Caco-2 (cell line): Measurements from ENCODE around the gene FAAP20. TPM values are rescaled to one million over a fixed set of nuclear protein-coding genes. Genes with fewer than 3 reads are reported as not detected.

Experiments
- BruUV-seq: library from RNA; stranded (reverse); fragments of 400-500 nt; replicated peaks from 2 replicates; lab custom pipeline; 2021; lab: Mats Ljungman, UMichigan
- CTCF ChIA-PET: fragments of 300-600 bp; sonication (Branson Sonifier 250); formaldehyde crosslinking; loops from one replicate; lab custom pipeline; 2022; ENCODE audit warnings: antibody characterized with exemption; lab: Charles Lee
- POLR2A ChIA-PET: fragments of 300-600 bp; sonication (Branson Sonifier 250); formaldehyde crosslinking; loops from one replicate; lab custom pipeline; 2022; ENCODE audit warnings: antibody characterized with exemption; lab: Charles Lee
- DNase-seq, 2 experiments: peaks; one replicate each; pipeline versions ENCODE4 v3.0.0 to v3.0.0-alpha.2; 2020 to 2022
- H3K27me3 ChIP-seq: replicated peaks from 2 replicates; pipeline ENCODE4 v1.6.0; 2011; ENCODE audit warnings: low read length; ENCODE audit not compliant: control insufficient read depth, insufficient read depth
- H3K36me3 ChIP-seq: 2 replicates; pipeline ENCODE4 v1.5.1; 2011; ENCODE audit warnings: low read length; ENCODE audit not compliant: control insufficient read depth, insufficient read depth
- H3K4me1 ChIP-seq: fragments of 250-450 bp; sonication (Bioruptor Pico); 2 replicates; pipeline ENCODE4 v1.5.1; 2020; ENCODE audit warnings: mild to moderate bottlenecking
- H3K4me3 ChIP-seq: 2 replicates; pipeline ENCODE4 v1.5.1; 2011; ENCODE audit warnings: low read depth, mild to moderate bottlenecking, control low read depth, low read length
- H3K9me3 ChIP-seq: fragments of 250-450 bp; sonication (Bioruptor Pico); 2 replicates; pipeline ENCODE4 v1.5.1; 2020; ENCODE audit warnings: mild to moderate bottlenecking, moderate library complexity
- H3K27ac Mint-ChIP-seq: one replicate; pipeline ENCODE4 v1.8.0; 2022; ENCODE audit warnings: mixed read lengths; ENCODE audit not compliant: unreplicated experiment
- H3K27me3 Mint-ChIP-seq: one replicate; pipeline ENCODE4 v1.8.0; 2022; ENCODE audit warnings: mixed read lengths; ENCODE audit not compliant: insufficient read depth, unreplicated experiment
- H3K36me3 Mint-ChIP-seq: one replicate; pipeline ENCODE4 v1.8.0; 2022; ENCODE audit warnings: mild to moderate bottlenecking, mixed read lengths; ENCODE audit not compliant: insufficient read depth, unreplicated experiment
- H3K4me1 Mint-ChIP-seq: one replicate; pipeline ENCODE4 v1.8.0; 2022; ENCODE audit warnings: low read depth, mixed read lengths; ENCODE audit not compliant: unreplicated experiment
- H3K4me3 Mint-ChIP-seq: one replicate; pipeline ENCODE4 v1.8.0; 2022; ENCODE audit warnings: mild to moderate bottlenecking, moderate library complexity, mixed read lengths; ENCODE audit not compliant: unreplicated experiment
- H3K9me3 Mint-ChIP-seq: one replicate; pipeline ENCODE4 v1.8.0; 2022; ENCODE audit warnings: mixed read lengths; ENCODE audit not compliant: unreplicated experiment
- CTCF ChIP-seq, 2 experiments: fragments of 200-600 bp in 1 of 2; IDR thresholded peaks; 1 replicate in 1 of 2; 2 replicates in 1 of 2; pipeline versions ENCODE4 v1.5.1 to v1.8.0; 2011 to 2022; ENCODE audit warnings: antibody characterized with exemption in 1 of 2, control low read depth in 1 of 2, inconsistent platforms in 1 of 2, low read depth in 1 of 2, low read length in 1 of 2, mild to moderate bottlenecking in 1 of 2, moderate library complexity in 1 of 2; ENCODE audit not compliant: insufficient read depth in 1 of 2, severe bottlenecking in 1 of 2, unreplicated experiment in 1 of 2
- intact Hi-C: fragments of 100-400 bp; cut with micrococcal nuclease; formaldehyde crosslinking; loops from one replicate; pipeline ENCODE4 v1.10.0; 2022; ENCODE audit not compliant: unreplicated experiment
- total RNA-seq: library from RNA; stranded (reverse); gene quantifications from 2 replicates; pipeline ENCODE4 v1.2.3, GENCODE V29; 2022

Gene FAAP20
- total RNA-seq, 1 experiment from 2014 or later, result 72.4 TPM

DNA sequence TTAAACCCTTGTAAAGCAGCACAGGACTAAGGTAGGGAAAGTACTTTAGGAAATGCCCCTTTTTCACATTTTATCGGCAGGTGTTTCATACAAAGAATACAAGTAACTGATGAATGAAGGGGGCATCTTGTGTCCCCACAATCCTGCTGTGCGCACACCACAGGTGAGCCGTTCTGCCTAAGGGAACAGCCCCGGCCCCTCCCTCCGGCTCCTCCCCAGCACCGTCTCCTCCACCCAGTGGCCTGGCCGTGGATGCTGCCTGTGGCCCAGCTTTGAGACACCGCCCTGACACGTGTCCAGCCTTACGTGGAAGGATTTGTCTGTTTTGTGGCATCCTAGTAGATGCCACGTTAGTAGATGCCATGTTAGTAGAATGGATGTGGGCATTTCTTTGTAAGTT is 12.8 kb downstream of the FAAP20 start:
- no peaks in the 10 kb centered on the region for H3K27me3 Mint-ChIP-seq
- H3K4me1 ChIP-seq, result no peaks in the 10 kb centered on the region
- no peak overlapping the region for H3K4me3 Mint-ChIP-seq
- POLR2A ChIA-PET, result no interaction called here
- CTCF ChIA-PET, result no interaction called here
- TF ChIP-seq CTCF (IDR thresholded peaks at IDR 0.05; ENCODE audit: insufficient read depth in 1 of 2, low read depth in 1 of 2, low read length in 1 of 2, severe bottlenecking in 1 of 2, unreplicated experiment in 1 of 2), result no peak
- peaks cover 46% of the 10 kb centered on the region for H3K36me3 Mint-ChIP-seq
- H3K9me3 Mint-ChIP-seq, result no peaks in the 10 kb centered on the region
- H3K27me3 ChIP-seq, result no peaks in the 10 kb centered on the region
- DNase-seq, result no peak
- no peak overlapping the region for H3K4me3 ChIP-seq
- intact Hi-C loops, result no loop called here
- no peaks in the 10 kb centered on the region for H3K4me1 Mint-ChIP-seq
- no TSS peak for BruUV-seq
- H3K27ac Mint-ChIP-seq, result no peak overlapping the region
- no peaks in the 10 kb centered on the region for H3K9me3 ChIP-seq
- H3K36me3 ChIP-seq, result no peaks in the 10 kb centered on the region

DNA sequence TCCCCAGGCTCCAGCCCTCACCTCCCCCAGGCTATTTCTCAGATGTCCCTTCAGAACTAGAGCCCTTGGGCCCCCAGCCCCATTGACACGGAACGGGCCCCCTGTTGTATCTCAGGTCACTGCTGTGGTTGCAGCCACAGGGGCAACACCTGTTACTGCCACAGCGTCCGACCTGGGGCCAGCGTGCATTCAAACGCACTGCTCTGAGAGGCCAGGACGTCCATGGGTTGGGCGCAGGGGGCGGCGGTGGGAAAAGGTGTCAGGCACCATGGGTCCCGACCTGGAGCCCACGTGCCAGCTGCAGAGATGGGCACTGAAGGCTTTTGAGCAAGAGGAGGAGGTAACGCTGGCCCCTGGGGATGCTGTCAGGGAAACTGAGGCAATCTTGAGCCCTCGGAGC is 13.3 kb downstream of the FAAP20 start:
- no peak overlapping the region for H3K27ac Mint-ChIP-seq
- CTCF ChIA-PET, result no interaction called here
- TF ChIP-seq CTCF (IDR thresholded peaks at IDR 0.05; ENCODE audit: insufficient read depth in 1 of 2, low read depth in 1 of 2, low read length in 1 of 2, severe bottlenecking in 1 of 2, unreplicated experiment in 1 of 2), result no peak
- H3K36me3 Mint-ChIP-seq, result peaks cover 46% of the 10 kb centered on the region
- H3K36me3 ChIP-seq, result no peaks in the 10 kb centered on the region
- H3K4me1 Mint-ChIP-seq, result no peaks in the 10 kb centered on the region
- H3K27me3 ChIP-seq, result no peaks in the 10 kb centered on the region
- no peaks in the 10 kb centered on the region for H3K9me3 Mint-ChIP-seq
- H3K4me3 ChIP-seq, result no peak overlapping the region
- no peaks in the 10 kb centered on the region for H3K27me3 Mint-ChIP-seq
- BruUV-seq, result no TSS peak
- no peaks in the 10 kb centered on the region for H3K4me1 ChIP-seq
- POLR2A ChIA-PET, result no interaction called here
- no peak overlapping the region for H3K4me3 Mint-ChIP-seq
- intact Hi-C loops, result no loop called here
- DNase-seq, result no peak
- no peaks in the 10 kb centered on the region for H3K9me3 ChIP-seq

- Mint-ChIP-seq H3K4me3 (no peak overlapping the region), H3K9me3 (no peaks in the 10 kb centered on the region), H3K27me3 (no peaks in the 10 kb centered on the region), H3K36me3 (peaks cover 40% of the 10 kb centered on the region), H3K4me1 (no peaks in the 10 kb centered on the region), H3K27ac (no peak overlapping the region)
- TF ChIP-seq CTCF (IDR thresholded peaks at IDR 0.05; ENCODE audit: insufficient read depth in 1 of 2, low read depth in 1 of 2, low read length in 1 of 2, severe bottlenecking in 1 of 2, unreplicated experiment in 1 of 2), result no peak
- Histone ChIP-seq H3K4me1 (no peaks in the 10 kb centered on the region), H3K27me3 (no peaks in the 10 kb centered on the region), H3K4me3 (no peak overlapping the region), H3K36me3 (no peaks in the 10 kb centered on the region), H3K9me3 (no peaks in the 10 kb centered on the region)
- CTCF ChIA-PET, result no interaction called here
- POLR2A ChIA-PET, result no interaction called here
- no peak for DNase-seq
- intact Hi-C loops, result no loop called here
- BruUV-seq, result no TSS peak
These were observed 14.0 kb downstream of the FAAP20 start for GRCh38 chr1:2180297-2181245.
